ENCODE data around the gene DLK1. TPM values are rescaled to one million over a fixed set of nuclear protein-coding genes. Genes with fewer than 3 reads are reported as not detected.

Gene DLK1
- total RNA-seq (10 to 100 TPM in 1 of 5 donors, not detected in 4; 24.6 TPM), polyA plus RNA-seq (1 to 10 TPM in 1 of 3 donors, under 1 TPM in 2; 0.05 to 6.7 (median 0.19) TPM)
- long read RNA-seq, donor 1, full-length matches to known transcripts: 17 of 17 reads
- long read RNA-seq, donor 1, partial matches to known transcripts: 0 of 17 reads
- long read RNA-seq, donor 1, other reads (novel, unspliced or antisense): 0 of 17 reads
- long read RNA-seq, donor 2, full-length matches to known transcripts: 17 of 17 reads
- long read RNA-seq, donor 2, partial matches to known transcripts: 0 of 17 reads
- long read RNA-seq, donor 2, other reads (novel, unspliced or antisense): 0 of 17 reads
- long read RNA-seq, donor 3, full-length matches to known transcripts: 12 of 12 reads
- long read RNA-seq, donor 3, partial matches to known transcripts: 0 of 12 reads
- long read RNA-seq, donor 3, other reads (novel, unspliced or antisense): 0 of 12 reads
- long read RNA-seq, donor 4, full-length matches to known transcripts: 4 of 4 reads
- long read RNA-seq, donor 4, partial matches to known transcripts: 0 of 4 reads
- long read RNA-seq, donor 4, other reads (novel, unspliced or antisense): 0 of 4 reads
- long read RNA-seq, donor 5, full-length matches to known transcripts: 195 of 297 reads
- long read RNA-seq, donor 5, partial matches to known transcripts: 102 of 297 reads
- long read RNA-seq, donor 5, other reads (novel, unspliced or antisense): 0 of 297 reads
- long read RNA-seq, donor 6, full-length matches to known transcripts: 54 of 54 reads
- long read RNA-seq, donor 6, partial matches to known transcripts: 0 of 54 reads
- long read RNA-seq, donor 6, other reads (novel, unspliced or antisense): 0 of 54 reads
- long read RNA-seq, donor 7, full-length matches to known transcripts: 50 of 102 reads
- long read RNA-seq, donor 7, partial matches to known transcripts: 52 of 102 reads
- long read RNA-seq, donor 7, other reads (novel, unspliced or antisense): 0 of 102 reads
- long read RNA-seq, donor 8, full-length matches to known transcripts: 14 of 14 reads
- long read RNA-seq, donor 8, partial matches to known transcripts: 0 of 14 reads
- long read RNA-seq, donor 8, other reads (novel, unspliced or antisense): 0 of 14 reads
- long read RNA-seq, donor 9, full-length matches to known transcripts: 18 of 18 reads
- long read RNA-seq, donor 9, partial matches to known transcripts: 0 of 18 reads
- long read RNA-seq, donor 9, other reads (novel, unspliced or antisense): 0 of 18 reads
- long read RNA-seq, donor 10, full-length matches to known transcripts: 2 of 2 reads
- long read RNA-seq, donor 10, partial matches to known transcripts: 0 of 2 reads
- long read RNA-seq, donor 10, other reads (novel, unspliced or antisense): 0 of 2 reads

- Histone ChIP-seq H3K36me3 (no peaks in the 10 kb centered on the region), H3K4me1 (peaks cover 0 to 9% (median 2%) of the 10 kb centered on the region in 4 donors), H3K9me3 (peaks cover 0 to 8% (median 0%) of the 10 kb centered on the region in 4 donors), H3K27me3 (peaks cover 19 to 99% (median 48%) of the 10 kb centered on the region in 3 donors), H3K27ac (no peak within 1 kb of the TSS), H3K4me3 (no peak within 1 kb of the TSS)
- DNase-seq: peak in 1 of 2 donors; percentile 62
- TF ChIP-seq POLR2A (IDR thresholded peaks at IDR 0.05) (no peak), CTCF (IDR thresholded peaks at IDR 0.05) (no peak), EP300 (IDR thresholded peaks at IDR 0.05) (no peak), POLR2AphosphoS5 (IDR thresholded peaks at IDR 0.05) (no peak)
- intact Hi-C loops (cut with DNase I; ENCODE audit: low total_unique reads): no loop called here
- WGBS, 5 donors: 6 to 15% (median 7%) methylated on average over 15 to 77 of the region's 77 CpGs
Observed at GRCh38 chr14:100726550-100727085, at the start of gene DLK1. DLK1 (plus strand) TSS chr14:100726892; CDS start chr14:100727069, 177 bp downstream.

- 43 to 75% (median 57%) methylated on average over 10 of the region's 10 CpGs for WGBS, 5 donors
- no peak for TF ChIP-seq POLR2A (IDR thresholded peaks at IDR 0.05)
- TF ChIP-seq CTCF (IDR thresholded peaks at IDR 0.05): no peak
- TF ChIP-seq POLR2AphosphoS5 (IDR thresholded peaks at IDR 0.05): no peak
- TF ChIP-seq EP300 (IDR thresholded peaks at IDR 0.05): no peak
- Histone ChIP-seq H3K4me3 (no peak overlapping the region), H3K9me3 (no peaks in the 10 kb centered on the region), H3K4me1 (peaks cover 48 to 69% (median 59%) of the 10 kb centered on the region in 4 donors), H3K27me3 (peaks cover 0 to 11% (median 0%) of the 10 kb centered on the region in 3 donors), H3K36me3 (no peaks in the 10 kb centered on the region), H3K27ac (peak overlapping the region; percentile 20 to 82 (median 75))
- DNase-seq: peak in 1 of 2 donors; percentile 81
- intact Hi-C loops (cut with DNase I; ENCODE audit: low total_unique reads): no loop called here
Observed at GRCh38 chr14:100677152-100677551, 49.5 kb upstream of the DLK1 start.

DNA sequence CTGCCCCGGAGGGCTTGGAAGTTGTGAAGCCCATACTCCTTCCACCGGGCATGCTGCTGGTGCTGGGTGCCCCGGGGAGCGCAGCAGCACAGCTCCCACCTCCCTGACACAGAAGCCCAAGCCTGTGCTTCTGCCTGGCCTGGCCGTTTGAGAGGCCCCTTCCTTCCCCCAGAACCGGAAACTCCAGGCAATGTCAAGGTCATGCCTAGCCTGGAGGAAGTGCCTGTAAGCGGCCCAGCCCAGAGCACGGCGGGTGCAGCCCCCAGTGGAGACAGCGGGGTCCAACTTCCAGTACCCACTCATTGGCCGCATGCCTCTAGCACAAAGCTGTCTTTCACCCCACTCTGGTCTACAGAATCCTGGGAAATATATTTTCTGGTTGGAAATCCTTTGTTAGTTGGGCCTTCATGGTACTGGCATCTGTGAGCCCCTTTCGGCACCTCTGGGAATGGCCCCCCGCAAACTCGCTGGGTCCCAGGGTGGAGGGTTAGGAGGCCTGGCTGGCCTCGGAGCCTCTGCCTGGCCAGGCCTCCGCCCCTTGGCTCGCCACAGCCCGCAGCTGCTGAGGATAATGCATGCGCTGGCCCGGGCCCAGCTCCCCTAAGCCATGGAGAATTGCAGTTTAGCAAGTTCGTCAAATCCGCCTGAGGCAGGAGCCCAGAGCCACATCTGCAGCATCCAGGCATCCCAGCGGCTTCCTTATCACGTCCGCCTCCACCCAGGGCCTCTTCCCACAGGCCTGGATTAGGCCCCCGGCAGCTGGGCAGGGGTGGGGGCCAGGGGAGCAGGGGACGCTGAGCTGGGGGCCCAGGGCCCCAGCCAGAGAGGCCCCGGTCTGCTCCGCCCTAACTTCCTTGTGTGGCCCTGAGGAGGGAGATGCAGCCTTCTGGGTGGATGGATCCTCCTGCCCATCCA lies 48.9 kb upstream of the DLK1 start:
- Histone ChIP-seq H3K9me3 (no peaks in the 10 kb centered on the region), H3K4me3 (no peak overlapping the region), H3K4me1 (peaks cover 46 to 67% (median 57%) of the 10 kb centered on the region in 4 donors), H3K27ac (peak overlapping the region; percentile 20 to 82 (median 75)), H3K36me3 (no peaks in the 10 kb centered on the region), H3K27me3 (peaks cover 0 to 4% (median 0%) of the 10 kb centered on the region in 3 donors)
- peak; percentile 58 to 94 for DNase-seq
- TF ChIP-seq EP300 (IDR thresholded peaks at IDR 0.05): no peak
- TF ChIP-seq POLR2AphosphoS5 (IDR thresholded peaks at IDR 0.05): no peak
- no peak for TF ChIP-seq CTCF (IDR thresholded peaks at IDR 0.05)
- no peak for TF ChIP-seq POLR2A (IDR thresholded peaks at IDR 0.05)
- 20 to 36% (median 30%) methylated on average over 19 to 29 of the region's 29 CpGs for WGBS, 5 donors
- intact Hi-C loops (cut with DNase I; ENCODE audit: low total_unique reads): no loop called here
